Stimulated activated naive CD8-positive, alpha-beta T cell treated with anti-CD3 and anti-CD28 coated beads, Interleukin-15, Interleukin-2, amounts not matched to agents 100 U/mL and 50 U/mL, for 24 hours (primary cell): ENCODE results near the gene ABHD17B.

Experiments
- ATAC-seq: fragments of 150-1000 bp; cut with Tn5 transposase; one replicate; pipeline ENCODE4 v1.10.0; 2021
- DNase-seq: peaks from one replicate; pipeline ENCODE4 v3.0.0; 2021

ABHD17B gene

GRCh38 chr9:71819115-71819739 is 91.8 kb downstream of the ABHD17B start:
- DNase-seq (peak; percentile 55), ATAC-seq (no peak)

- DNase-seq (no peak), ATAC-seq (no peak)
These were observed 94.0 kb downstream of the ABHD17B start for GRCh38 chr9:71816916-71817451.
